ENCODE data around the gene RPRD2.

GRCh38 chr1:150386592-150386991, 22.6 kb downstream of the RPRD2 start:
- TF ChIP-seq CTCF (IDR thresholded peaks at IDR 0.05), result no peak
- no peak for TF ChIP-seq POLR2A (IDR thresholded peaks at IDR 0.05)

All from body of pancreas (tissue), 4 donors.